AG04450 (cell line): ENCODE data around the gene RGS12. TPM values are rescaled to one million over a fixed set of nuclear protein-coding genes. Genes with fewer than 3 reads are reported as not detected.

Experiments
- CTCF ChIA-PET: fragments of 300-600, 350-600 bp; formaldehyde crosslinking; extraction: SDS; loops from one replicate; lab custom pipeline; 2022; ENCODE audit warnings: antibody characterized with exemption, inconsistent platforms; lab: Charles Lee
- POLR2A ChIA-PET: fragments of 350-600 bp; formaldehyde crosslinking; extraction: SDS; loops from one replicate; lab custom pipeline; 2021; ENCODE audit warnings: antibody characterized with exemption, inconsistent platforms; lab: Yijun Ruan, JAX
- DNase-seq: peaks from one replicate; pipeline ENCODE4 v3.0.0-alpha.2; 2011; ENCODE audit warnings: low read depth, low spot score
- H3K27ac ChIP-seq: one replicate; pipeline ENCODE4 v1.5.1; 2012; ENCODE audit warnings: low read depth, low read length, control low read depth
- H3K27me3 ChIP-seq: one replicate; pipeline ENCODE4 v1.6.0; 2012; ENCODE audit warnings: low read length; ENCODE audit not compliant: control insufficient read depth, insufficient read depth
- H3K4me3 ChIP-seq: 2 replicates; pipeline ENCODE4 v1.5.1; 2011; ENCODE audit warnings: mild to moderate bottlenecking, low read depth, low read length, control low read depth
- H3K9me3 ChIP-seq: 2 replicates; pipeline ENCODE4 v1.5.1; 2012; ENCODE audit warnings: low read length; ENCODE audit not compliant: control insufficient read depth, insufficient read depth
- polyA plus RNA-seq: library from polyadenylated mRNA; depleted of rRNA; stranded (reverse); fragments of >200 nt; gene quantifications from 2 replicates; pipeline ENCODE4 v1.2.3, GENCODE V29; 2011
- TF ChIP-seq, protein P1 (sequence below): IDR thresholded peaks from 2 replicates; pipeline ENCODE4 v1.5.1; 2011; ENCODE audit warnings: low read depth, low read length, control low read depth, inconsistent platforms

Gene RGS12
- polyA plus RNA-seq, 1 experiment: 12.5 TPM

DNA sequence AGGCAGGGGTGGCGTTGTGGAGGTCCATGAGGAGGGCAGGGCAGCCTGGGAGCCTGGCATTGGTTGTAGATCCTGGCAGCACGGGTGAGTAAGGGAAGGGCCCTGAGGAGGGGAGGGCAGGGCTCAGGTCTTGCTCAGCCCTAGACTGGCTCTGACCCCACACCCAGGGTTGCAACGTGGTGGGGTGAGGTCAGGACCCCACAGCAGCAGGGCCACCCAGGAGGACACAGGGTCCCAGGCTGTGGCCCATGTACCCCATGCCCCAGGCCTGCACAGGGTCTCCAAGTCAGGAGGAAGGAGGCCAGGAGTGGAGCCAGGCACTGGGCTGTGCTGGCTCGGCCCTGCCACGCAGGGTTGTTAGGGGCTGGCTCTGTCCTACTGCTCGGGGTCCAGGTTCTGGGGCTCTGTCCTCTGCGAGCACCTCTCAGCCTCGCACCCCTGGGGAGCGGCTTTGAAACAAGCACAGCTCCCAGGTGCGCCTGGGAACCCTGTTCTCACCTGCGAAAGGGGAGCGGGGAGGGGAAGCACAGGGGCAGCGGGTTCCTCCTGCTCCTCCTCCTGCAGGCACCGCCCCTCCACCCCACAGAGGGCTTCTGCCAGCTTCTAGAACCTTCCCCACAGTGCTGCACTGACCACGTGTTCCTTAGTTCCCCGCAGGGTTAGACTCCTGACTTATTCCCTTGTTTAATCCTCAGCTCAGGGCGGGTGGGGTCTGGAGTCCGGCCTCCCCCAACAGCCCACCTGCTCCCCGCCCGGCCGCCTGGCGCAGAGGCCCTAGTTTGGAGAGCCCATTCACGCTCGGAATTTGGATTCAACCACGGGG is 23.5 kb upstream of the RGS12 start:
- TF ChIP-seq, protein P1, sequence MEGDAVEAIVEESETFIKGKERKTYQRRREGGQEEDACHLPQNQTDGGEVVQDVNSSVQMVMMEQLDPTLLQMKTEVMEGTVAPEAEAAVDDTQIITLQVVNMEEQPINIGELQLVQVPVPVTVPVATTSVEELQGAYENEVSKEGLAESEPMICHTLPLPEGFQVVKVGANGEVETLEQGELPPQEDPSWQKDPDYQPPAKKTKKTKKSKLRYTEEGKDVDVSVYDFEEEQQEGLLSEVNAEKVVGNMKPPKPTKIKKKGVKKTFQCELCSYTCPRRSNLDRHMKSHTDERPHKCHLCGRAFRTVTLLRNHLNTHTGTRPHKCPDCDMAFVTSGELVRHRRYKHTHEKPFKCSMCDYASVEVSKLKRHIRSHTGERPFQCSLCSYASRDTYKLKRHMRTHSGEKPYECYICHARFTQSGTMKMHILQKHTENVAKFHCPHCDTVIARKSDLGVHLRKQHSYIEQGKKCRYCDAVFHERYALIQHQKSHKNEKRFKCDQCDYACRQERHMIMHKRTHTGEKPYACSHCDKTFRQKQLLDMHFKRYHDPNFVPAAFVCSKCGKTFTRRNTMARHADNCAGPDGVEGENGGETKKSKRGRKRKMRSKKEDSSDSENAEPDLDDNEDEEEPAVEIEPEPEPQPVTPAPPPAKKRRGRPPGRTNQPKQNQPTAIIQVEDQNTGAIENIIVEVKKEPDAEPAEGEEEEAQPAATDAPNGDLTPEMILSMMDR: no peak
- no peak for DNase-seq
- CTCF ChIA-PET: no interaction called here
- Histone ChIP-seq H3K9me3 (peaks cover 3% of the 10 kb centered on the region; the same call in 1 of the 2 replicates), H3K27me3 (peaks cover 32% of the 10 kb centered on the region), H3K4me3 (no peak overlapping the region), H3K27ac (no peak overlapping the region)
- POLR2A ChIA-PET: no interaction called here

DNA sequence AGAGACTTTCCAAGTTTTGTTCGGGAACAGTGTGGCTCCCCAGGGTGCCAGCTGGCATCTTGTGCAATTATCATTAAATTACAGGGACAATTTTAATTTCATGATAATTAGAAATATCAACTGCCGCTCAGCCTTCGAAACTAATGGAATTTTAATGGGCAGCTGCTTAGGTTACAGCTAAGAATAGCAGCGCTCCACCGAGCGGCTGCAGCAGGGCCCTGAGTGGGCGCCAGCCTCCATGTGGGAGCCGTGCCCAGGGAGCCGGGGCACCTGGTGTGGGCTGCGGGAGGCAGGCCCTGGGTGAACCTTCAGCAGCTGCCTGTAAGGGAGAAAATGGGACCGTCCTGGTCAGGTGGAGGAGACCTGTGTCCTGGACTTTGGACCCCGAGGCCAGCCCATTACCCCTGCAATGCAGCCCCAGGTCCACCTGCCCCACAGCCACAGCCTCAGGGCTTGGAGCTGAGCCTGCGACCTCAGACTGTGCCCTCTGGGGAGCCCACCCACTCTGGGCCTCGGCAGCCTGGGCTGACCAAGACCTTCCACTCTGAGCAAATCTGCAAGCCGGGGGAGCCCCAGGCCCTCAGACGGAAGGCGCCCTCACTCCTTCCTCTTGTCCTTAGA is 22.7 kb upstream of the RGS12 start:
- POLR2A ChIA-PET: no interaction called here
- Histone ChIP-seq H3K27me3 (peaks cover 24% of the 10 kb centered on the region), H3K27ac (no peak overlapping the region), H3K9me3 (peaks cover 3% of the 10 kb centered on the region; the same call in 1 of the 2 replicates), H3K4me3 (no peak overlapping the region)
- TF ChIP-seq, protein P1: no peak
- no peak for DNase-seq
- CTCF ChIA-PET: no interaction called here

DNA sequence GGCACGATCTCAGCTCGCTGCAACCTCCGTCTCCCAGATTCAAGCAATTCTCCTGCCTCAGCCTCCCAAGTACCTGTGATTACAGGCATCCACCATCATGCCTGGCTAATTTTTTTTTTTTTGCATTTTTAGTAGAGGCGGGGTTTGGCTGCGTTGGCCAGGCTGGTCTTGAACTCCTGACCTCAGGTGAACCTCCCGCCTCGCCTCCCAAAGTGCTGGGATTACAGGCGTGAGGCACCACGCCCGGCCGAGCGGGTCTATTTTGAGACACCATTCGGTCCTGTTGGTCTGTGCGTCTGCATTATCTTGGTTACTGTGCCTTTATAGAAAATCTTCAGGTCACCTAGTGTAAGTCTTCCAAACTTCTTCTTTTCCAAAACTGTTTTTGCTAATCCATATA is 21.7 kb upstream of the RGS12 start:
- ChIA-PET POLR2A (no interaction called here), CTCF (no interaction called here)
- no peak for DNase-seq
- Histone ChIP-seq H3K27ac (no peak overlapping the region), H3K4me3 (no peak overlapping the region), H3K27me3 (peaks cover 22% of the 10 kb centered on the region), H3K9me3 (peaks cover 3% of the 10 kb centered on the region; the same call in 1 of the 2 replicates)
- TF ChIP-seq, protein P1: no peak

DNA sequence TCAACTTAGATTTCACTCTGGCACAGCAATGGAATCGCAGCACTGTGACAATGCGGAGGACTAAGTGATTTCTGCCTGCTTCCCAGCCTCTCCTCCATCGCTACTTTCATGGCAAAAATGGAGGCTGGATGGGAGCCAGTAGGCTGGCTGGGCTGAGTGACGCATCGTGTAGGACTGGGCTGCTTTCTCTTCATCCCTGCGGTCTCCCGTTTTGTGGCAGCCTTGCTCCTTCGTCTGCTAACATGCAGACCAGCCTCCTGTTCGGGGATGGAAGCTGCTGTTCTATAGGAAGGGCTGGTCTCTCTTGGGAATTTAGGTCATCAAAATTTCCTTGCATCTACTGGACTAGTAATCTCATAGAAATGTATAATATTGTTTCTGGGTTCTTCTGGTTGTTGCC is 15.8 kb upstream of the RGS12 start:
- DNase-seq: peak; percentile 32
- Histone ChIP-seq H3K9me3 (peaks cover 3% of the 10 kb centered on the region), H3K27me3 (peaks cover 17% of the 10 kb centered on the region), H3K4me3 (no peak overlapping the region), H3K27ac (no peak overlapping the region)
- ChIA-PET POLR2A (interaction anchor here (1.2 kb wide), 1 partner anchor 15 kb away, joined by 3 read pairs; no protein-coding TSS in a partner anchor), CTCF (interaction anchor here (0.7 kb wide), 1 partner anchor 35 kb away, joined by 3 read pairs; no protein-coding TSS in a partner anchor)
- TF ChIP-seq, protein P1: no peak

DNA sequence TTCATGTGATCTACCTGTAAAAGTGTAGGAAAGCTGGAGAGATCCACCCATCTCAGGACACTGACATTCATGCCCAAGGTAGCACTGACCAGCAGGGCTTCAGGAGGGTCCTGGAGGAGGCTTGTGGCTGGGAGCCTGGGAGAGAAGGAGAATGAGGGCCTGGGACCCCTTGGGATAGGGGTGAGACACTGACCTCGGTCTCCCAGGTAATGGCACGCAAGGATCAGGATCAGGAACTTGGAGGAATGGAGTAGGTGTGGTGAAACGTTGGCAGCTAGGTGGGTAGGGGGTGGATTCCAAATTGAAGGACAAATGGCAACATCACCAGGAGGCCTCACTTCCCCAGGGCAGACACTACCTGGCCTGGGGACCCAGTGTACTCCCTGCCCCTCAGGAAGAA is 12.4 kb upstream of the RGS12 start:
- Histone ChIP-seq H3K27ac (no peak overlapping the region), H3K9me3 (peaks cover 4% of the 10 kb centered on the region), H3K27me3 (peaks cover 17% of the 10 kb centered on the region), H3K4me3 (no peak overlapping the region)
- CTCF ChIA-PET: no interaction called here
- no peak for DNase-seq
- POLR2A ChIA-PET: no interaction called here
- TF ChIP-seq, protein P1: no peak
